Left renal cortex interstitium (tissue), 4 donors: ENCODE measurements around the gene RBBP8NL. TPM values are rescaled to one million over a fixed set of nuclear protein-coding genes. Genes with fewer than 3 reads are reported as not detected.

Experiments
- DNase-seq, 4 donors: peaks; one replicate each; pipeline ENCODE4 v3.0.0-alpha.2; 2013; ENCODE audit warnings: low read depth in 4 of 4, low spot score in 2 of 4, missing footprints in 1 of 4
- polyA plus RNA-seq, 4 donors: library from polyadenylated mRNA; unstranded; fragments of 120-200 nt; gene quantifications; one replicate each; pipeline ENCODE4 v1.2.1, GENCODE V29; 2013; ENCODE audit not compliant: insufficient read length in 4 of 4

RBBP8NL gene
- polyA plus RNA-seq, 4 donors, result 1.6 to 3.0 (median 2.0) TPM

- DNase-seq, result no peak
Measured at GRCh38 chr20:62410746-62411478, 16.4 kb downstream of the RBBP8NL start.

GRCh38 chr20:62409931-62410745, 17.2 kb downstream of the RBBP8NL start:
- DNase-seq, result no peak

GRCh38 chr20:62409086-62409853, 18.1 kb downstream of the RBBP8NL start:
- DNase-seq, result no peak

- DNase-seq, result no peak
Measured at GRCh38 chr20:62408640-62409039, 18.7 kb downstream of the RBBP8NL start.

- DNase-seq, result no peak
Measured at GRCh38 chr20:62408055-62408454, 19.3 kb downstream of the RBBP8NL start.

GRCh38 chr20:62407221-62407992, 19.9 kb downstream of the RBBP8NL start, which contains the start of gene CABLES2:
TSS of gene CABLES2 (minus strand) at chr20:62407285. CDS start at chr20:62407276, 9 bp downstream.
- peak in 3 of 4 donors; percentile 75 to 89 (median 80) for DNase-seq

- no peak for DNase-seq
Measured at GRCh38 chr20:62406635-62407176, 20.6 kb downstream of the RBBP8NL start.

GRCh38 chr20:62405981-62406513, 21.3 kb downstream of the RBBP8NL start:
- DNase-seq, result no peak

- DNase-seq, result no peak
Measured at GRCh38 chr20:62405108-62405980, 22.0 kb downstream of the RBBP8NL start.

- no peak for DNase-seq
Measured at GRCh38 chr20:62404761-62405107, 22.6 kb downstream of the RBBP8NL start.

- DNase-seq, result no peak
Measured at GRCh38 chr20:62404112-62404665, 23.1 kb downstream of the RBBP8NL start.

- no peak for DNase-seq
Measured at GRCh38 chr20:62403331-62403730, 24.0 kb downstream of the RBBP8NL start.

GRCh38 chr20:62402456-62403150, 24.7 kb downstream of the RBBP8NL start:
- DNase-seq, result no peak

- no peak for DNase-seq
Measured at GRCh38 chr20:62401331-62401779, 26.0 kb downstream of the RBBP8NL start.

- DNase-seq, result no peak
Measured at GRCh38 chr20:62400541-62400940, 26.8 kb downstream of the RBBP8NL start.

- DNase-seq, result no peak
Measured at GRCh38 chr20:62400021-62400420, 27.3 kb downstream of the RBBP8NL start.

- no peak for DNase-seq
Measured at GRCh38 chr20:62398120-62398821, 29.1 kb downstream of the RBBP8NL start.
